ENCODE results near the gene GPR87.

GPR87 gene

DNA sequence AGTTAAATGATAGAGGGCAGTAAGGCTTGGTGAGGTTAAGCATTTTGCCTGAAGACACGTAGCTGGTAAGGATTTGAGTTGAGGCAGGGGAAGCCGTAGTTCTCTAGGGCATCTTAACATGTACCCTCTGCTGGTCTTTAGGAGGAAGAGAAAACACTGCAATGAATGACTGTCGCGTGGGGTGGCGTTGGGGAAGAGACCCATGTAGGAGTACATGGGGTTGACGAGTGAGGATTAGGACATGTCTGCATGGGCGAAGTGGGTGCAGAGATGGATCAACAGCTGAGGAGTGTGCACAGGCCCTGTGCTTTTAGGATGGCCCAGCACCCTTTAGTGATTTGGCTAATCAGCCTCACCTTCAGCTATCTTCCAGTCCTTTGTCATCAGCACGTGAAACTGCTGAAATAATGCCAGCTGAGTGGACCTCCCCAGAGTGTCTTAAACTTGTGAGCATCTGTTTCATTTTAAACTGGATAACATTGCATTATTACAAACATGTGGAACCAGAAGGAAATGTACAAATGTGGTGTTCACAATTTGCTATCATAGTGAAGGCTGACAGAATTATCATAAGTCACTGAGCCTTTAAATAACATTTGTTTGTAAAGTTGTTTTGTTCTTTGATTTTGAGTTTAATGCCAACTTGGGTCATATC lies 53.6 kb downstream of the GPR87 start:
- no peak for DNase-seq (ENCODE audit: low read depth)
- no peak overlapping the region for H3K4me3 ChIP-seq (ENCODE audit: low read depth, low read length)
- TF ChIP-seq, protein P1, sequence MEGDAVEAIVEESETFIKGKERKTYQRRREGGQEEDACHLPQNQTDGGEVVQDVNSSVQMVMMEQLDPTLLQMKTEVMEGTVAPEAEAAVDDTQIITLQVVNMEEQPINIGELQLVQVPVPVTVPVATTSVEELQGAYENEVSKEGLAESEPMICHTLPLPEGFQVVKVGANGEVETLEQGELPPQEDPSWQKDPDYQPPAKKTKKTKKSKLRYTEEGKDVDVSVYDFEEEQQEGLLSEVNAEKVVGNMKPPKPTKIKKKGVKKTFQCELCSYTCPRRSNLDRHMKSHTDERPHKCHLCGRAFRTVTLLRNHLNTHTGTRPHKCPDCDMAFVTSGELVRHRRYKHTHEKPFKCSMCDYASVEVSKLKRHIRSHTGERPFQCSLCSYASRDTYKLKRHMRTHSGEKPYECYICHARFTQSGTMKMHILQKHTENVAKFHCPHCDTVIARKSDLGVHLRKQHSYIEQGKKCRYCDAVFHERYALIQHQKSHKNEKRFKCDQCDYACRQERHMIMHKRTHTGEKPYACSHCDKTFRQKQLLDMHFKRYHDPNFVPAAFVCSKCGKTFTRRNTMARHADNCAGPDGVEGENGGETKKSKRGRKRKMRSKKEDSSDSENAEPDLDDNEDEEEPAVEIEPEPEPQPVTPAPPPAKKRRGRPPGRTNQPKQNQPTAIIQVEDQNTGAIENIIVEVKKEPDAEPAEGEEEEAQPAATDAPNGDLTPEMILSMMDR (IDR thresholded peaks at IDR 0.05; ENCODE audit: control insufficient read depth, extremely low read depth, insufficient read depth), result no peak

DNA sequence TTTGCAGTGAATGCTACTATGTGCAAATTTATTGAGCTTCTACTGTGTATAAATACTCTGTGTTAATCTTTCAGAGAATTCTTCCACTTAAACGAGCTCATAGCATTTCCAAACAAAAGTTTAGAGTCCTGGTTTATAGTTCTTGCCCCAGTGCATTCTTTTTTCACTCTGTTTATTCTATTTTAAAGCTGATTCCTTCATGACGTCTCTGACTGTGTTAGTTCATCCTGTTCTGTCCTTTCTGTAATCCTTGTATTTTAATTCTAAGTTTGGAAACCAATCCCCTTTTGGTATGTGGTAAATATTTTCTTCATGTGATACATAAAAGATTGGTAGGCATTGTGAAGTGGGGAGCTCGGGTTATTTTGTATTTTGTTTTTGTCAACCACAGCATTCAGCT lies 57.0 kb downstream of the GPR87 start:
- TF ChIP-seq, protein P1 (IDR thresholded peaks at IDR 0.05; ENCODE audit: control insufficient read depth, extremely low read depth, insufficient read depth), result no peak
- no peak overlapping the region for H3K4me3 ChIP-seq (ENCODE audit: low read depth, low read length)
- no peak for DNase-seq (ENCODE audit: low read depth)

DNA sequence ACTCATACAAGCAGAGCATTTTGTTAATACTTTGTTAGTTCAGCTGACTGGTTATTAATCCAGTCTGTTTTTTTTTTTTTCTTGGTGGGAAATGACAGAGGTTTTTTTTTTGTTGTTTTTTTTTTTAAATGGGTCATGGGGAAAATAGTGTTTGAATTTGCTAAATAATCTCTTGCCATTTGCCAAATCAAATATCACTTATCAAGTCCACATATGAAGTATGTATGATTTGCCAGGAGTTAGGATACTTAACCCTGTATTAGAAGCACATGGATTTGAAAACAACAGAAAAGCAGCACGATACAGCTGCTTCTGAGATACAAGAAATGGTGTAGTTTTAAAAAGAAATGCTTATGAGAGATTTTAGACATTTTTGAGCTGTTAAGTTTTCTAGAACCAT lies 59.9 kb downstream of the GPR87 start:
- DNase-seq (ENCODE audit: low read depth), result no peak
- no peak overlapping the region for H3K4me3 ChIP-seq (ENCODE audit: low read depth, low read length)
- TF ChIP-seq, protein P1 (IDR thresholded peaks at IDR 0.05; ENCODE audit: control insufficient read depth, extremely low read depth, insufficient read depth), result no peak

DNA sequence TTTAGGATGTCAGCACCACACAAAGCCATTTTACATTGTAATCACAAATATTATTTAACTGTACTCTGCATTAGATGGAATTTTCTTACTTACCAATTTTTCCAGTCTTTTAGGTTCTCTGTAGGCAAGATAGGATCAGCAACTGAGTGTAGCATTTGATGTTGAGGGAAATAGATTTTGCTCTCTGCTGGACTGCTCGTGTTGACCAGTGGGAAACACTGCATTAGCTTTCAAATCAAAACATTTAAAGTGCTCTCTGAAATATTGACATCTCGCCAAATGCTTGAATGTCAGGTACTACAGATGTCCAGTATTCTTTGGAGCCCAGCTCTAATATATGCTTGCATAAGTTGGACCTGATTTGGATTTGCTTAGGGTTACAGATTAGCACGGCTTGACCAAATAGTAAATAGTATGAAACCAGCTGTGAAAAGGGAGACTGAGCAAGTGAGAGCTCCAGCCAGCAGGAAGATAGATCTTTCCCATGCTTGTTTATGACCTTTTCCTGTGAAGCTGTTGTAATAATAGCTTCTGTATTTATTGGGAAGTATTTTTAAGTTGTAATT lies 67.8 kb downstream of the GPR87 start:
- H3K4me3 ChIP-seq (ENCODE audit: low read depth, low read length), result no peak overlapping the region
- TF ChIP-seq, protein P1 (IDR thresholded peaks at IDR 0.05; ENCODE audit: control insufficient read depth, extremely low read depth, insufficient read depth), result no peak
- no peak for DNase-seq (ENCODE audit: low read depth)

Data from LNCaP clone FGC (cell line).